Hepatic stellate cell (primary cell): ENCODE results near the gene ZNF107.
A peak's percentile ranks its signal among the peaks of the same experiment; 100 is the strongest.

Source experiments
- DNase-seq: peaks from one replicate; pipeline ENCODE4 v3.0.0; 2011; ENCODE audit warnings: low spot score

ZNF107 gene

DNA sequence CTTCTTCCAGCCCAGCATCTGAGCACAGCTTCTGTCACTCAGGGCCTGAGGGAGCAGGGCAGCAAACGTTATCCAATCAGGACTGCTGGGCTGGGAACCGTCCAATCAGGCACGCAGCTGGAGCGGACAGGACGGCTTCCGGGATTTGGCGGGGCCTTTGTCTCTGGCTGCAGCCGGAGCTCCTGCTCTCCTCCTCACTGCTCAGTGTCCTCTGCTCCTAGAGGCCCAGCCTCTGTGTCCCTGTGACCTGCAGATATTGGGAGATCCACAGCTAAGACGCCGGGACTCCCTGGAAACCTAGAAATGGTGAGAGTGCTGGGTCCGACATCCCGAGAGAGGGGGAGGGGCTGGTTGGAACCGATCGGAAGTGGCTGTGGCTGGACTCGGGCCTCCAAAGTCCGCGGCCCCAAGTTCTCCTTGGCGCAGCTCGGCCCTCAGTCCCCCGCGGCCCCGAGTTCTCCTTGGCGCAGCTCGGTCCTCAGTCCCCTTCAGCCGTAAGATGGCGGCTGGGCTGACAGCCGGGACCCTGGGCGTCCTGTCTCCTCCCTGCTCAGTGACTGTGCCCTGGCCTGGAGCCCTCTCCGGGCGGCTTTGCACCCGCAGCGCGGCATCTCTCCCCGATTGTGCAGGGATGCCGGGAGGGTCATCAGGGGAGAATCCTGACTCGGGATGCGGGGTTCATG lies at the start of gene ZNF107:
Gene ZNF107, plus strand, starts transcription at position 154 of the 683 bp plus-strand sequence. Its CDS starts 150 bp downstream, at position 304.
- DNase-seq: peak; percentile 94

DNA sequence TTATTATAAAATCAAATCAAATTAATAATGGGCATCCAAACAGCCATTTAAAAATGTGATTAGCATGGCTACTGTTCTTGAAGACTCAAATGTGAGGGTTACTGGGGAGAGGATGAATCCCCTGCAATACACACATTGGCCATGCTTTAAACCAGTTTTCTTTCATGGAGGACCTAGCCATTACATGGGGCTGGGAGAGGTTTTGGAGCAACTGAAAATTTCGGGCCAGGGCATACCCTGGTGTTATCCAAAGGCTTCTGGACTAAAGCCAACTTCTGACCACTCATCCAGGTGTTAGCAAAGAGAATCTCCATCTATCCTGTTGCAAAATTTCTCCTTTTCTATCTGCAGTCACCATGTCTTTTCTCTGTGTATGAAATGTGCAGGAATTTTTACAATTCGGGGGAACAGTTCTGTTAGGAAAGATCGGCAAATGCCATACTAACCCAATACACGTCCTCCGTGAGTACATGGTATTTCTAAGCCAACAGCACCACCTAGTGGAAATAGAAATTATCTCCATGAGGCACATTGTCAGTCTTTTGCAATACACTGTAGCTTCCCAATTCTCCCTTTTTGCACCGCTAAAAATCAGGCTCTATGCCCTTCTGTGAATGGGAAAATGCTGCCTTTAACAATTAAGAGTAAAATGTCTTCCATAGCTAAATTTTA lies 47.0 kb upstream of the ZNF107 start:
- DNase-seq: peak; percentile 13

DNA sequence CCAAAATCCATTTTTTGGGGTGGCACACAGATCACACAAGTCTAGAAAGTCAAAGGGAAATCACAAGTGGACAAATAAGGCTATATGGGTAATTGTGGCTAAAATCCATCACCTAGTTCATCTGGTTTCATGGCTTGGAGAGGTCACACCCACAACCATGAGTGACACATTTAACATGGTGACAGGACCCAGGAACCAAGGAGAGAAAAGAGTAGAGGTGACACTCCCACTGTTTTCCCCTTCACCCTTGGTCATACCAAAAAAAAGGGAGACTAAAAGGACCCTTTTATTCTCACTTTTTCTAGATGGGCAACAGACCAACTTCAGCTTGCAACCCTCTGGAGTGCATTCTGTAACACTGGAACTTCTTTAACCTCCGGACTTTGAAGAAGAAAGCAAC lies 46.2 kb upstream of the ZNF107 start:
- DNase-seq: no peak

DNA sequence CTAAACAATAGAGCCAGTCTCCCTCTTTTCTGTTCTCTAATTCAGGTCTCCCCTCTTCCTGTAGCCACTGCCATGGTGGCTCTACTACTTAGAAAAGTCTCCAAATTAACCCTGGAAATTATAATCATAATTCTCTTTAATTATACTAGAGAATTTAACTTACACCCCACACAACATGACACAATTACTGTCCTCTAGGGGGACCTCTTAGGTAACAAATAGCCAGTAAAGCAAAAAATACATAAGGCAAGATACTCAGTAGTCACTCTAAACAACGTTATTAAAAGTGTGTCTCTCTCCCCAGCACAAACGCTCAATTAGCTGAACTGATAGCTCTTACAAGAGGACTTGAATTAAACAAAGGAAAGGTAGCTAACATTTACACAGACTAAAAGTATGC lies 44.3 kb upstream of the ZNF107 start:
- no peak for DNase-seq

DNA sequence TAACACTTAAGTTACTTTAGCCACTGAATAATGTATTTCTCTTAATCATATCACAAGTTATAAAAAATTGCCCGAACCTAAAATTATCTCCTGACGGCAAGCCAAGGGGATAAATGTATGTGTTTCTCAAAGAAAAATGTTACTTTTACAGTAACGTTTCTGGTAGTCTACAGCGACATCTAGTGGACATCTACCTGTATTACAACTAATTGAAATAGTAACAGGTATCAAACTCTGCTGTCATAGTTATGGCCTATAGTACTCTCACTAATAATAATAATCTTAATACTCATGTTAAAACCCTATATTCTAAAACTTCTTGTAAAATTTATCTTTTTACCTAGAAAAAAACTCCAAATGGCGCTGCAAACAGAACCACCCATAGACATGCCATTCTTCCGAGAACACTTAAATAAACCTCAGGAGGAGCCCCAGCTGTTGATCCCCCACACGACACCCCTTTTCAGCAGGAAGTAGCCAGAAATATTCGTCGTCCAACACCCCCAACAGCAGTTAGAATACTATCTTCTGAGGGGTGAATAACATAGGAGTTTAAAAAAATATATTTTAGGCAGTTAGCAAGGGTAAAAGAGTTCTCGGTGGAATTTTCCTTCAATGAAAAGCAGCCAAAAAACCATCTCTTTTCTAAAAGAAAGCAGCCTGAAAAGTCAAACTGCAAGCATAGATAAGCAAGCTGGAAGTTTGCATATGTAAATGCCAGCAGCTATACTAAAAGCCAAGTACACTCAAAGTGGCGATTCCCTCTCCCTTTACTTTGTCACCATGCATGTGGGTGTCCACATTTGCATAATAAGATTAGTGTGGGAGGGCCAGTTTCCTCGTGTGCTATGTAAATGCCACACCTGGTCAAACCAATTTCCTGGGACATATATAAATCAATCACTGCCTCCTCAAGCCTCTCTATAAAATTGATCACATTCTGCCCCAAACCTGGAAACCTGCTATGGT lies 40.5 kb upstream of the ZNF107 start:
- DNase-seq: peak; percentile 4

DNA sequence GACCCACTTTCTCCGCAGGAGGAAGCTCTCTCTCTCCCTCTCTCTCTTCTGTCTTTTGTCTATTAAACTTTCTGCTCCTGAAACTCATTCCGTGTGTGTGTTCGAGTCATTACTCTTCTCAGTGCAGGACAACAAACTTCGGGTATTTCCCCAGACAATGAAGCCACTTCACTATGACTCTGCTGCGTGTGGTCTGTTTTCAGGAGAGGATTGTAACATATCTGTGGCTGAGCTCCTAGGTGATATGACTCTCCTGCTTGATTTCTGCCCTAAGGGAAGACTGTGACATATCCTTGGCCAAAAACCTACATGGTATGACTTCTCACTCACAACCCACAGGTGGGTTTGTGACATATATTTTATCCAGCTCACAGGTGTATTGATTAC lies 39.9 kb upstream of the ZNF107 start:
- DNase-seq: no peak

DNA sequence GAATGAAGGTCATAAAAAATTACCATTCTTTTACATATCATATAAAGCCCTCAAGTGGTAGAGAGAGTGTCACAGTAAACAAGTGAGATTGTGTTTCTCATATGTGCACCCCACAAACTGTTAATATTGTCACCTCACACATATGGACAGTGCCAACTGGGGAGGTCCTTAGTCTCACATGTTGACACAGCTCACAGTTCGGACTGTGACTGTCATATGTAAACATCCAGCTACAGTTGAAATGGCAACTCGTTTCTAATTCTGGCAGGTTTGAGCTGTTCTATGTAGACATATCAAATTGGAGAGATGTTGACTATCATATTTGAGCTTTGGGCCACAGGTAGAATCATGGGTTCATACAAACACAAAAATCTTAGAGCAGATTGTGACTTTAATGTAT lies 39.4 kb upstream of the ZNF107 start:
- DNase-seq: no peak

DNA sequence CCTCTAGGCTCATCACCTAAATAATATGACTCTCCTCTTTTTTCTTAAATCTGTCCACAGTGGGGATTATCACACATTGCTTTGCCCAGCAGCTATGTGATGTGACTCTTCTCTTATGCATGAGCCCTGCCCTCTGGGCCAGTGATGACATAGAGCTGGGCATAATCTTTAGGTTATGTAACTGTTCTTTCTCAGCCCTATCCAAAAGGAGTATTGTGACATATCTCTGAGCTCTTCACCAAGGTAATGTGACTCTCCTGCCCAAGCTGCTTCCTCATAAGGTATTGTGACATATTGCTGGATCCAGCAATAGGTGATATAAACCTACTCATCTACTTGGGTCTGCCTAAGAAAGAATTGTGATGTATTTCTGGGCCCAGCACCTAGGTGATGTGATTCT lies 37.7 kb upstream of the ZNF107 start:
- DNase-seq: no peak

DNA sequence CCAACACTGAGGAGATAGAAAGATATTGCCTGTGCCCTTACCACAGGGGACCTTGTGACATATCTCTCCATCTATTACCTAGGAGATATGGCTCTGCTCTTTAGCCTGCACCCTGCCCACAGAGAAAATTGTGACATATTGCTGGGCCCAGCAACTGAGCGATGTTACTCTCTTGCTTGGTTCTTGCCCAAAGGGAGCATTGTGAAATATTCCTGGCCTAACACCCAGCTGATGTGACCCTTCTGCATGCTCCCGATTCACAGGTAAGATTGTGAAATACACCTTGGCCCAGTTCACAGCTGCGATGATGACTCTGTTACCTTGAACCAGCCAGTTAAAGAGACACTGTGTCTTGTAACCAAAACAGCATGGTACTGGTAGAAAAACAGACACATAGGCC lies 37.2 kb upstream of the ZNF107 start:
- no peak for DNase-seq

DNA sequence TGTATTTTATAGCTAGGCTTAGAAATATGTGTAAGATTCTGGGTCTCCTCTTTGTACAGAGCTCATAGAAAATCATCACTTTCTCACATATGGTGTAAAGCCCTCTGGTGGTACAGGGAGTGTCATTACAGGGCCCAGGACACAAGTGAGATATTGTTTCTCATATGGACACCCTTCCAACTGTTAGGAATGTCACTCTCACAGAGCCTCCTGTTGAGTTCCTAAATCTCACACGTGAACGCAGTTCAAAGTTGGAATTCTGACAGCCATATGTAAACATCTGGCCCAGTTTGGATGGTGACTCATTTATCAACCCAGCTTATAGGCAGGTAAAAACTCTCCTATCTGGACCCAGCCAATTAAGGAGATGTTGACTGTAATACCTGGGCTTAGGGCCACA lies 35.4 kb upstream of the ZNF107 start:
- peak; percentile 2 for DNase-seq

DNA sequence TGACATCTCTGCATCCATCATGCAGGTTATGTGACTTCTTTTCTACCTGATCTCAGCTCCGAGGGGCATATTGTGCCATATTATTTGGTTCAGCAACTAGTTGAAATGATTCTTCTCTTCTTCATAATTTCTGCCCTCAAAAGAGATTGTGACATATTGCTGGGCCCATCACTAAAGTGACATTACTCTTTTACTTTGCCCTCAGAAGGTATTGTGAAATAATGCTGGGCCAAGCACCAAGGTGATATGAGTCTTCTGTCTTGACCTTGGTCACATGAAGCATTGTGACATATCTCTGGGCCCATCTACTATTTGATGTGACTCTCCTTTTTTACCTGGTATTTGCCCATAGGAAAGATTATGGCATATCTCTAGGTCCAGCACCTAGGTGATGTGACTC lies 33.9 kb upstream of the ZNF107 start:
- no peak for DNase-seq

DNA sequence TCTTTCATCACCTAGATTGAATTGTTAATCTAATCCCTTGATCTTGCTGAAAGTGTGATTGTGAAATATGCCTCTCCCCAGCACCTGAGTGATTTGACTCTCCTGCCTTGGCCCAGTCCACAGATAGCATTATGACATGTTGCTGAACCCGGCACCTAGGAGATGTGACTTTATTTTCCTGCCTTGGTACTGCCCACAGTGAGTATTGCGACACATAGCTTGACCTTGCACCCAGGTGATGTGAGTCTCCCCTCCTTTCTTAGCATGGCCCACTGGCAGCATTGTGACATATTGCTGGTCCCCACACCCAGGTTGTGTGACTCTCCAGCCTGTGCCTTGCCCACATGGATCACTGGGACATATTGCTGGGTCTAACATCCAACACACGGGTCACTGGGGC lies 32.5 kb upstream of the ZNF107 start:
- DNase-seq: no peak

DNA sequence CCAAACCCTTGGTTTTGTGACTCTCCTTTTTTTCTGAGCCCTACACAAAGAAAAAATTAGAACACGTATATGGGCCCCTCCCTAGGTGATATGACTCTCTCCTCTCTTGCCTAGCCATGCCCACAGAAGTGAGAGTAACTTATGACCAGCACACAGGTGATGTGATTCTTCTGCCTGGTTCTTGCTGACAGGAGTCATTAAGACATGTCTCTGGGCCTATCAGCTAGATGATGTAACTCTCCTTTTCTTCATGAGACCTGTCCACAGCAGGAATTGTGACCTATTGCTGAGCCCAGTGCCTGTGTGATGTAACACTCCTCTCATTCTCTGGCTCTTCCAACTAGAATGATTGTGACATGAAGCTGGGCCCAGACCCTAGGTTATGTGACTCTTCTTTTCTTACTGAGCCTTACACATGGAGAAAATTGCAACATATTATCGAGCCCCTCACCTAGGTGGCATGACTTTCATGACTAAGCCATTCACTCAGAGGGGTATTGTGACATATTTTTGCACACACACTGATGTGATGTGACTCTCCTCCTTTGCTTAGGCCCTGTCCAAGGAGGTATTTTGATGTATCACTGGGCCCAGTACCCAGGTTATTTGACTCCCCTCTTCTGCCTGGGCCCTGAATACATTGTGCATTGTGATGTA lies 31.4 kb upstream of the ZNF107 start:
- no peak for DNase-seq

DNA sequence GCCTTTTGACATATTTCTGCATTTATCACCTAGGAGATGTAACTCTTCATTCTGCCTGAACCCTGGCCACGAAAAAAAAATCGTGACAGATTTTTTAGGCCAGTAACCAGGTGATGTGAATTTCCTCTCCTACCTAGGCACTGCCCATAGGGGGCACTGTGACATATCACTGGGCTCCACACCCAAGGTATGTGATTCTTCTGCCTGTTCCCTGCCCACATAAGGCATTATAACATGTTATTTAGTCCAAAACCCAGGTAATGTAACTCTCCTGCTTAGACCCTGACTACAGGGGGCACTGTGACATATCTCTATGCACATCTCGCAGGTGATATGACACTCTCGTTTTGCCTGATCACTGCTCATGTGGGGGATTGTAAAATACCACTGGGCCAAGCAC lies 29.5 kb upstream of the ZNF107 start:
- DNase-seq: no peak

DNA sequence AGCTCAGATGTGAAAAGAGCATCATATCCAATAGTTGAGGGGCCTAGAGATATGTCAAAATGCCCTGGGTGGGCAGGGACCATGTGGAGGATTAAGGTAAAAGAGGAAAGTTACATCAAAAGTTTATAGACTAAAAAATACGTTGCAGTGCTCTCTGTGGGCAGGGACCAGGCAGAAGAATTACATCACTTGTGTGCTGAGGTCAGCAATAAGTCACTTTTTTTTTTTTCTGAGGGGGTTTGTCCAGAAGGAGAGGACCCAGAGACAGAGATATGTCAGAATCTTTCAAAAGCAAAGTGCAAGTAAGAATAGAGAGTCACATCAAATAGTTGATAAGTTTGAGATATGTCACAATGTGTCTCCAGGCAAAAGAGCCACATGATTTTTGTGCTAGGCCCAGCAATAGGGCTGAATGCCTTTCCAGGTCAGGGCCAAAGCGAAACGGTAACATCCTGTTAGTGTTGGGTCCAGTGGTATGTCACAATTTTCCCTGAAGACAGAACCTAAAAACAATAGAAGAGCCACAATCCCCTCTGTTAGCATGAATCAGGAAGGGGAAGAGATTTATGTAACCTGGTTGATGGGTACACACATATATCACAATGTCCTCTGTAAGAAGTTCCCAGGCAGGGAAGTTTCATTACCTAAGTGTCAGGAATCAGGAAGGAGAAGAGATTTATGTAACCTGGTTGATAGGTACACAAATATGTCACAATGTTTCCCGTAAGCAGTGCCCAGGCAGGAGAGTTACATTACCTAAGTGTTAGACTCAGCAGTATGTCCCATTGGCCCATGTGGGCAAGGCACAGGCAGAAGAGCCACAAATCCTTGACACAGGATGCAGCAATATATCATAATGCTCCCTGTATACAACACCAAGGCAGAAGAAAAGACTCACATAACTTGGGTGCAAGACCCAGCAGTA lies 28.1 kb upstream of the ZNF107 start:
- no peak for DNase-seq

DNA sequence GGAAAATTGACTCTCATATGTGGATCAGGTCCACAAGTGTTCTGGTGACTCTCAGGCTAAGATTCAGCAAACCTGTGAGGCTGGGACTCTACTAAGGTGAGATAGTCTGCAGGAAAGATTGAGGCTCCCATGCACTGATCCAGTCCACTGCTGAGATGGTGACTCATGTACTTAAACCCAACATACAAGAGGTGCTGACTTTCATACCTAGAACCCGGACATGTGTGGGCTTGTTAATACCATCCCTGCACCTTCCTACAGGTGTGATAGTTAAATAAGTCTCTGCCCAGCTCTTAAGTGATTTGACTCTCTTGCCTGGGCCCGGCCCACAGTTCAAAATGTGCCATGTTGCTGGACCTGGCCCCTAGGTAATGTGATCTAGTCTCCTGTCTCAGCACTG lies 27.1 kb upstream of the ZNF107 start:
- no peak for DNase-seq

DNA sequence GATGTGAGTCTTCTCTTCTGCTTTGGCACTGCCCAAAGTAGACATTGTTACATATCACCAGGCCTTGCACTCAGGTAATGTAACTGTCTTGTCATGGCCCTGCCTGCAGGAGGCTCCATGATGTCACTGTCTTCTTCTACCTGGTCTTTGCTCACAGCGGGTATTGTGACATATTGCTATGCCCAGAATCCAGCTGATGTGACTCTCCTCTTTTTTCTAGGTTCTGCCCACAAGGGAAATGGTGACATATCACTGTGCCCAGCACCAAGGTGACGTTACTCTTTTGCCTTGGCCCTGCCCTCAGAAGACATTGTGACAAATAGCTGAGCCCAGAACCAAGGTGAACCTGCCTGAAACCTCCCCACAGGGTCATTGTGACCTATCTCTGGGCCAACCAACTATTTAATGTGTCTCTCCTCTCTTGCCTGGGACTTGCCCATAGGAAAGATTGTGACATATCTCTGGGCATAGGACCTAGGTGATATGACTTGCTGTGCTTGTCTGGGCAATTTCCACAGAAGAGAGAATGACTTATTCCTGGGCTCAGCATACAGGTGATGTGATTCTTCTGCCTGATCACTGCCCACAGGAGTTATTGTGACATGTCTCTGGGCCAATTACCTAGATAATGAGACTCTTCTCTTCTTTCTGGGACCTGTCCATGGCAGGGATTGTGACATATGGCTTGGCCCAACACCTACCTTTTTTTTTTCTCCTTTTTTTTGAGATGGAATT lies 26.5 kb upstream of the ZNF107 start:
- DNase-seq: no peak

DNA sequence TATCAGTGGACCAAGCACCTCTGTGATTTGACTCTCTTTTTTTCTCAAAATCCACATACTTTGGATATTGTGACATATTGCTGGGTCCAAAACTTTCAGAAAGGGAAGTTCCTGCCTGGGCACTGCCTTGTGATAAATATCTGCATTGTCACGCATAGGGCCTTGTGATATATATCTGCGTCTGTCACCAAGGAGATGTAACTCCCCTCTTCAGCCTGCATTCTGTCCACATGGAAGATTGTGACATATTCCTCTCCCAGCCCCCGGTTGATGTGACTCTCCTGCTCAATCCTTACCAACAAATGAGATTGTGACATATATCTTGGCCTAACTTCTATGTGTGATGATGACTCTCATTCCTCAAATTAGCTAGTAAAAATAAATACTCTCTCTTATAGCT lies 25.4 kb upstream of the ZNF107 start:
- no peak for DNase-seq

DNA sequence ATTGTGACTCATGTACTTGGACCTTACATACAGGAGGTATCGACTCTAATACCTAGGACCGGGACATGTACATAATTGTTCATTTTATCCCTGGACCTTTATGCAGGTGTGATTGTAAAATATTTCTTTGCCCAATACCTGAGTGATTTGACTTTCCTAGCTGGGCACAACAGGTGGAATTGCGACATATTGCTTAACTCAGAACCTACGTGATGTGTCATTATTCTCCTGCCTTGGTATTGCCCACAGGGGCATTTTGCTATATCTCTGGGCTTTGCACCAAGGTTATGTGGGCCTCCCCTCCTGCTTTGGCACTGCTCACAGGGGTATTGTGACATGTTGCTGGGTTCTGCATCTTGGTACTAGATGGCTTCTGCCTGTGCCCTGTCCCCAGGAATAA lies 23.9 kb upstream of the ZNF107 start:
- DNase-seq: no peak

DNA sequence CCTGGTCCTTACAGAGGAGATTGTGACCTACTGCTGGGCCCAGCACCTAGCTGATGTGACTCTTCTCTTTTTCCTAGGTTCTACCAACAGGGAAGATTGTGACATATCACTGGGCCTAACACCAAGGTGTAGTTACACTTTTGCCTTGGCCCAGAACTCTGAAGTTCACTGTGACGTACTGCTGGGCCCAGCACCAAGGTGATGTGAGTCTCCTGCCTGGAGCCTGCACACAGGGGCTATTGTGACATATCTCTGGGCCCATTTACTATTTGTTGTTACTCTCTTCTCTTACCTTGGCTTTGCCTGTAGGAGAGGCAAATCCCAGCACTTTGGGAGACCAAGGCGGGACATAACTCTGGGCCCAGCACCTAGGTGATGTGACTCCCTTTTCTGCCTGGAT lies 23.1 kb upstream of the ZNF107 start:
- no peak for DNase-seq

DNA sequence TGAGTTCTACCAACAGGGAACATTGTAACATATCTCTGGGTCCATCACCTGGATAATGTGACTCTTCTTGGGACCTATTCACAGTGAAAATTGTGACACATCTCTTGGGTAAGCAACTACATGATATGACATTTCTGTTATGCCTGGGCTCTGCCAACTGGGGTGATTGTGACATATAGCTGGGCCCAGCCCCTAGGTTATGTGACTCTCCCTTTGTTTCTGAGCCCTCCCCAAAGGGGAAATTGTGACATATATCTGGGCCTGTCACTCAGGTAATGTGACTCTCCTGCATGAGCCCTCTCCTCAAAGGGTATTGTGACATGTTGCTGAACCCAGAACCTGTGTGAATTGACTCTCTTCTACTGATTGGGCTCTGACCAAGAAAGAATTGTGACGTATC lies 22.4 kb upstream of the ZNF107 start:
- no peak for DNase-seq
